Coronary artery (tissue), 2 donors: ENCODE results near the gene SLC22A23.

ENCODE experiments used
- DNase-seq: peaks from one replicate; pipeline ENCODE4 v3.0.0-alpha.2; 2017; ENCODE audit warnings: low spot score
- H3K27ac ChIP-seq, 2 donors: fragments of 200-600 bp; sonication (generic); one replicate each; pipeline ENCODE4 v1.5.1; 2016 to 2019
- H3K4me3 ChIP-seq: fragments of 200-600 bp; sonication (generic); 2 replicates; pipeline ENCODE4 v1.5.1; 2016; ENCODE audit warnings: mild to moderate bottlenecking, moderate library complexity
- TF ChIP-seq, protein P1 (sequence below): fragments of 200-600 bp; sonication (generic); IDR thresholded peaks from one replicate; pipeline ENCODE4 v1.5.1; 2019; ENCODE audit warnings: antibody characterized with exemption

Gene SLC22A23

DNA sequence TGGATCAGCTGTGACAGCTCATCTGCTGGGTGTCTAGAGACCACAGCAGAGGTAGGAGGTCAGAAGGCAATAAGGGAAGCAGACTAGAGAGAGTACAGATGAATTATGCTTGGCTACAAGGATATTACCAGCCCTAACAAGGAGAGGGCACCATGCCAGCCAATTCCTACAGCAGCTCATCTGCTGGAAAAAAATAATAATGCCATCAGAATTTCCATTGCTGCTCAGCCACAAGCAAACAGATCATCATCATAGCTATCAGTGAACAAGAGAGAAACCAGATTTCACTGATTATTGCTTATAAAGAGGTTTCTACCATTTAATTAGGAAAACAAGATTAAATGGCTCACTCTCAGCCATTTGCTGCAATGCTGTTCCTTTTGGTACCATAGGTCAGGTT is 131.6 kb downstream of the SLC22A23 start:
- TF ChIP-seq, protein P1, sequence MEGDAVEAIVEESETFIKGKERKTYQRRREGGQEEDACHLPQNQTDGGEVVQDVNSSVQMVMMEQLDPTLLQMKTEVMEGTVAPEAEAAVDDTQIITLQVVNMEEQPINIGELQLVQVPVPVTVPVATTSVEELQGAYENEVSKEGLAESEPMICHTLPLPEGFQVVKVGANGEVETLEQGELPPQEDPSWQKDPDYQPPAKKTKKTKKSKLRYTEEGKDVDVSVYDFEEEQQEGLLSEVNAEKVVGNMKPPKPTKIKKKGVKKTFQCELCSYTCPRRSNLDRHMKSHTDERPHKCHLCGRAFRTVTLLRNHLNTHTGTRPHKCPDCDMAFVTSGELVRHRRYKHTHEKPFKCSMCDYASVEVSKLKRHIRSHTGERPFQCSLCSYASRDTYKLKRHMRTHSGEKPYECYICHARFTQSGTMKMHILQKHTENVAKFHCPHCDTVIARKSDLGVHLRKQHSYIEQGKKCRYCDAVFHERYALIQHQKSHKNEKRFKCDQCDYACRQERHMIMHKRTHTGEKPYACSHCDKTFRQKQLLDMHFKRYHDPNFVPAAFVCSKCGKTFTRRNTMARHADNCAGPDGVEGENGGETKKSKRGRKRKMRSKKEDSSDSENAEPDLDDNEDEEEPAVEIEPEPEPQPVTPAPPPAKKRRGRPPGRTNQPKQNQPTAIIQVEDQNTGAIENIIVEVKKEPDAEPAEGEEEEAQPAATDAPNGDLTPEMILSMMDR, result no peak
- Histone ChIP-seq H3K27ac (no peak overlapping the region), H3K4me3 (no peak overlapping the region)
- DNase-seq, result peak; percentile 26

DNA sequence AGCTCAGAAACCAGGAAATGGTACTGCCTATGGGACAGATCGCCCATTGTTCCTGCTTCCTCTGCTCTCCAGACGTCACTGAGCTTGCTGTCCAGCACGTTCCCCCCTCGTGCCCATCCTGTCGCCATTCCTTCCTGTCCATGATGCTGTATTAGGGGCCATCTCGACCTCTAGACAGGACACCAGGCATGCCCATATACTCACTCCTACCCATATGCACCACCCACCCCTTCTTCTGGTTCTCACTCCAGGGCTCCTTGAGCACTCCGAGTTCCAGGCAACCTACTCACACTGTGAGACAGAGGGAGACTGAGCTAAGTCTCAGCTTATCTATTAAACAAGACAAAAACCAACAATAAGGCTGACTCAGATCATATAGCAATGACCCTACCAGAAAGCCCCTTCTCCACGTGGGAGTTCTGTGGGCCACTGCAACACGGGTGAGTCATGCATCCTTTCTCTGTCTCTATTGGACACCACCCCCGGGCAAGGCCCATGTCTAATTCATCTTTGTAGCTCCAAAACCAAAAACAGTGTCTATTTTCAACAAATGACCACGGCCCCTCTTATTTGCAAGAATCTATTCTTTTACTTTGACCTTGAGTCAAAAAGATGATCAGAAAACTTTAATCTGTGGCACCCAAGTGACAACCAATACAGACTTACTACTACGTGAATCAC is 132.4 kb downstream of the SLC22A23 start:
- peak overlapping the region in 1 of 2 donors; percentile 33 for H3K27ac ChIP-seq
- TF ChIP-seq, protein P1, result no peak
- no peak overlapping the region for H3K4me3 ChIP-seq
- peak; percentile 57 for DNase-seq

DNA sequence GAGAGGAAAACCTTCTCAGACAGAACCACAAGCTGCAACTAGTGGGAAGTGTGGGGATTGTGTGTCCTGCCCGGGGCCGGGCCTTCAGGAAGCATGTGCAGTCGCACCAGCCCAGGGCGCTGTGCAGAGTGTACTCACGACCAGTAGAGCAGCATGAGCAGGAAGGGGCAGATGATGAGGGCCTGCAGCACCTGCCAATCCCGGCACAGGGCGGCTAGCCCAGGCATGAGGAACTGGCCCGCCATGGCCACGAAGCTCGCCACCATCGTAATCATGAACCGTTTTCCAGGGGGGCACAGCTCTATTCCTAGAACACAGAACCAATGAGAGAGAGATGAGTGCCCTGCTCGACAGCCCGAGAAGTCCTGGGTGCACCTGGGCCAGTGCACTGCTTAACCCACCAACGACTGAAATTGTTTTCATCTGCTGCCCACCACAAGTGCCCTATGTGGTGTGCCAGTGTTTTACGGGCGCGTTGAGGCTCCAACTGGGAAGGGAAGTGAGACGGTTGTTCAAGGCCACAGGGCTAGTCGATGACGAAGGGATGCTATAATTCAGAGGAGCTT is 133.1 kb downstream of the SLC22A23 start:
- no peak overlapping the region for H3K4me3 ChIP-seq
- H3K27ac ChIP-seq, result peak overlapping the region in 1 of 2 donors; percentile 33
- TF ChIP-seq, protein P1, result no peak
- no peak for DNase-seq

DNA sequence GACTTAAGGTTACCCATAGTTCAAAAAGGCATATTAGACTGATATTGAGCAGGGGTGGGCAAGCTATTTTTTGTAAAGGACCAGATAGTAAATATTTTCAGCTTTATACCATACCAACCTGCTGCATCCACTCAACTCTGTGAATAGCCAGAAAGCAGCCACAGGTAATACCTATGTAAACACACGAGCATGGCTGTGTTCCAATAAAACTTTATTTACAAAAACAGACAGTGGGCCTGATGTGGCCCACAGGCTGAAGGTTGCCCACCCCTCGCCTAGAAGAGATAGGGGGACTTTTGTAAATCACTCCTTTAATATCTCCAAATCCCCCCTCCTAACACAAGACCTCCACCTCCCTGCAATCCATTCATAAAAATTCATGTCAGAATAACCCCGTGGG is 133.7 kb downstream of the SLC22A23 start:
- DNase-seq, result no peak
- H3K27ac ChIP-seq, result no peak overlapping the region
- TF ChIP-seq, protein P1, result no peak
- H3K4me3 ChIP-seq, result no peak overlapping the region

DNA sequence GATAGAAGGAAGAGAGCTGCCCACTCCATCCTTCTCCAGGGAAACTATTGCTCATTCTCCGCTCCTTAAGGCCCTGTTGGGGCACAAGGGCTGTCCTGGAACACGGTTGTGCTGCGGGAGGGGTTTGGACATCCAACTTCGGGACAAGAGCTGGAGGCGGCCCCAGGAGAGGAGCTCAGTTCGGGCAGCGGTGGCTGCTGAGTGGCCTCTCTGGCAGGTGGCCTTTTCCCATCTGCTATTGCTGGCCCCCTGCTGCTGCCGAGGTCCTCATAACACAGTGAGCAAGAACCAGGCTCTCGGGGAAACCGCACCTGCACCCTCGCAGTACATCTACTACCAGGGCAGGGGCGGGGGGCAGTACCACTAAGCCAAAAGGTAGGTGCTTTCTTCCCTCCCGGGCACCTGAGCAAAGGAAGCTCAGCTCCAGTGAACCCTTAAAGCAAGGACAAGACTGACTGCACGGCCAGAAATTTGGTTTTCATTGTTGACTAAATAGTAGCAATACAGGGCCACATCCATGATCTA is 134.4 kb downstream of the SLC22A23 start:
- H3K4me3 ChIP-seq, result no peak overlapping the region
- TF ChIP-seq, protein P1, result no peak
- no peak for DNase-seq
- no peak overlapping the region for H3K27ac ChIP-seq

DNA sequence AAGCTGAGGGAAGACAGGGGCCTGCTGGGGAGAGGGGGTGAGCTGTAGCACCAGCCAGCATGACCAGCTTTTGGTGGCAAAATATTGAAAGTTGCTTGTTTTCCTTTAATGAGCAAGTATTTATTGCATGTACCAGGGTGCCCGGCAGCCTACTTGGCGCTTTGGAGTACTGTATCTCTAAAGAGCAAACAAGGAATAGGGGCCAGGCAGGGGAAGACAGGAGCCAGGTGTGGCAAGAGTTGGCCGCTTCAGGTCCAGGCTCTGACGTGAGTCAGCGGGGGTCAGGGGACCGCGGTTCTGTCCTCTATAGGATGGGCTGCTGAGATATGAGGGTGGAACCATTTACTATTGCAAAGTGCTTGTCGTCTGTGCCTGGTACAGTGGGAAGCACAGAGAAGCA is 135.0 kb downstream of the SLC22A23 start:
- Histone ChIP-seq H3K4me3 (no peak overlapping the region), H3K27ac (no peak overlapping the region)
- TF ChIP-seq, protein P1, result no peak
- no peak for DNase-seq

DNA sequence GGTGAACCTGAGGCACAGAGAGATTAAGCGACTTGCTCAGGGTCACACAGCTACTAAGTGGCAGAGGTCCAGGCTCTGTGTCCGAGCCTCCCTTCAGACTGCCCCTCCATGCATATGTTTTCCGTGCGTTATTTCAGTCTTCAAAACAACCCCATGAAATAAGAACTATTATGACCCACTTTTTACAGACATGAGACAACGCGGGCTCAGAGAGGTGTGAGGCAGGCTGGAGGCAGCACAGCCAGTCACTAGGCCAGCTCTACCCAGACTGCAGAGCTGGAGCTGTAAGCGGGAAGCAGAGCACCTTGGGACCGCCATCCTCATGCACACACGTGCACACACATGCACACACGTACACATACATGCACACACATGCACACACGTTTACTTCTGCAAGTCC is 135.8 kb downstream of the SLC22A23 start:
- TF ChIP-seq, protein P1, result no peak
- H3K27ac ChIP-seq, result no peak overlapping the region
- peak; percentile 54 for DNase-seq
- H3K4me3 ChIP-seq, result no peak overlapping the region
